Ascending aorta (tissue), 2 donors: ENCODE data around the gene PTPN1. TPM values are rescaled to one million over a fixed set of nuclear protein-coding genes. Genes with fewer than 3 reads are reported as not detected.

Experiments used
- DNase-seq, 2 donors: peaks; one replicate each; pipeline ENCODE4 v3.0.0-alpha.2; 2019; ENCODE audit warnings: low spot score in 2 of 2
- H3K27ac ChIP-seq, 2 donors: fragments of 200-600 bp; sonication (generic); one replicate each; pipeline ENCODE4 v1.5.1; 2016 to 2017; ENCODE audit warnings: mild to moderate bottlenecking in 1 of 2
- H3K27me3 ChIP-seq: fragments of 200-600 bp; sonication (generic); one replicate; pipeline ENCODE4 v1.5.1; 2017
- H3K36me3 ChIP-seq, 2 donors: fragments of 200-600 bp; sonication (generic); one replicate each; pipeline ENCODE4 v1.5.1; 2016
- H3K4me1 ChIP-seq, 2 donors: fragments of 200-600 bp; sonication (generic); one replicate each; pipeline ENCODE4 v1.5.1; 2016 to 2017; ENCODE audit warnings: mild to moderate bottlenecking in 1 of 2
- H3K4me3 ChIP-seq, 2 donors: fragments of 200-600 bp; sonication (generic); one replicate each; pipeline ENCODE4 v1.5.1; 2016 to 2017; ENCODE audit warnings: mild to moderate bottlenecking in 1 of 2
- H3K9me3 ChIP-seq, 2 donors: fragments of 200-600 bp; sonication (generic); one replicate each; pipeline ENCODE4 v1.5.1; 2016
- intact Hi-C: fragments of 100-400 bp; cut with DNase I; formaldehyde crosslinking; loops from one replicate; pipeline ENCODE4 v1.15.1; 2023
- total RNA-seq: library from RNA; depleted of rRNA; stranded (reverse); fragments of >200 nt; gene quantifications from one replicate; pipeline ENCODE4 v1.1.0, GENCODE V29; 2016
- TF ChIP-seq, protein P1 (sequence below), 3 experiments: fragments of 200-600 bp in 2 of 3; fragments of 450-650 bp in 1 of 3; sonication (generic) in 2 of 3; IDR thresholded peaks; one replicate each; pipeline ENCODE4 v1.5.1; 2016 to 2019; ENCODE audit warnings: antibody characterized with exemption in 3 of 3, mild to moderate bottlenecking in 1 of 3, moderate library complexity in 1 of 3

The PTPN1 gene
- total RNA-seq, 1 donor from 2014 or later = 30.2 TPM

DNA sequence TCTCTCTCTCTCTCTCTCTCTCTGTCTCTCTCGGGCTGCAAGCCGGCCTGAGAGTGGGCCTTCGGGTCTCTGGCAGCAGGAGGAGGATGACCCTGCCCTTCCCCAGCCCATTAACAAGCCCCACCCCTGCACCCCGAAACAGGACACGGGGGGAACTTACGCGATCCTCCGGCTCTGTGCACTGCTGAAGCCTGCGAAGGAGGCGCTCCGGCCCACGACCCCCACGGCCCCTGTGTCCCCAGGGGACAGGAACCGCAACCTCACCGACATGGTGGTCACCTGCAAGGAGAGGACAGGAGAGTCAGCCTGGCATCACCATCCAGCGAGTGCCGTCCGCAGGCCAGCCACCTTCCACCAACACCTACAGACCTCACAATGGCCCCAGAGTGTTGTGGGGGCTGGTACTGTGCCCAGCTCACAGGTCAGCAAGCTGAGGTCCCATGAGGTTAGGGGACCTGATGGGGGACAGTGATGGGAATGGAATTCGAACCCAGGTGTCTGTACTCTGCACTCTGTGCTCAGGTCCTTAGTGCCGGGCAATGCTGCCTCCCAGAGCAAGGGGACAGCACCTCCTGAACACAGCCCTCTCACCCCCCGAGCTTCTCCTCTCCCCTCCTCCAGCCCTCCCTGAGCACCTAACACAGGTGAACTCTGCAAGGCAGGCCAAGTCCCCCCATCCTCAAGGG, 120.5 kb downstream of the PTPN1 start:
- intact Hi-C loops = no loop called here
- no peak for DNase-seq
- H3K9me3 ChIP-seq = no peaks in the 10 kb centered on the region
- H3K27me3 ChIP-seq = no peaks in the 10 kb centered on the region
- no peak overlapping the region for H3K4me3 ChIP-seq
- no peaks in the 10 kb centered on the region for H3K4me1 ChIP-seq
- TF ChIP-seq, protein P1, sequence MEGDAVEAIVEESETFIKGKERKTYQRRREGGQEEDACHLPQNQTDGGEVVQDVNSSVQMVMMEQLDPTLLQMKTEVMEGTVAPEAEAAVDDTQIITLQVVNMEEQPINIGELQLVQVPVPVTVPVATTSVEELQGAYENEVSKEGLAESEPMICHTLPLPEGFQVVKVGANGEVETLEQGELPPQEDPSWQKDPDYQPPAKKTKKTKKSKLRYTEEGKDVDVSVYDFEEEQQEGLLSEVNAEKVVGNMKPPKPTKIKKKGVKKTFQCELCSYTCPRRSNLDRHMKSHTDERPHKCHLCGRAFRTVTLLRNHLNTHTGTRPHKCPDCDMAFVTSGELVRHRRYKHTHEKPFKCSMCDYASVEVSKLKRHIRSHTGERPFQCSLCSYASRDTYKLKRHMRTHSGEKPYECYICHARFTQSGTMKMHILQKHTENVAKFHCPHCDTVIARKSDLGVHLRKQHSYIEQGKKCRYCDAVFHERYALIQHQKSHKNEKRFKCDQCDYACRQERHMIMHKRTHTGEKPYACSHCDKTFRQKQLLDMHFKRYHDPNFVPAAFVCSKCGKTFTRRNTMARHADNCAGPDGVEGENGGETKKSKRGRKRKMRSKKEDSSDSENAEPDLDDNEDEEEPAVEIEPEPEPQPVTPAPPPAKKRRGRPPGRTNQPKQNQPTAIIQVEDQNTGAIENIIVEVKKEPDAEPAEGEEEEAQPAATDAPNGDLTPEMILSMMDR (IDR thresholded peaks at IDR 0.05) = no peak
- no peak overlapping the region for H3K27ac ChIP-seq
- no peaks in the 10 kb centered on the region for H3K36me3 ChIP-seq

GRCh38 chr20:50632236-50632635, 122.1 kb downstream of the PTPN1 start:
- Histone ChIP-seq H3K27me3 (no peaks in the 10 kb centered on the region), H3K4me1 (peaks cover 9 to 12% of the 10 kb centered on the region in 2 donors), H3K9me3 (no peaks in the 10 kb centered on the region), H3K27ac (no peak overlapping the region), H3K36me3 (no peaks in the 10 kb centered on the region), H3K4me3 (no peak overlapping the region)
- TF ChIP-seq, protein P1 (IDR thresholded peaks at IDR 0.05) = no peak
- intact Hi-C loops = no loop called here
- DNase-seq = no peak

DNA sequence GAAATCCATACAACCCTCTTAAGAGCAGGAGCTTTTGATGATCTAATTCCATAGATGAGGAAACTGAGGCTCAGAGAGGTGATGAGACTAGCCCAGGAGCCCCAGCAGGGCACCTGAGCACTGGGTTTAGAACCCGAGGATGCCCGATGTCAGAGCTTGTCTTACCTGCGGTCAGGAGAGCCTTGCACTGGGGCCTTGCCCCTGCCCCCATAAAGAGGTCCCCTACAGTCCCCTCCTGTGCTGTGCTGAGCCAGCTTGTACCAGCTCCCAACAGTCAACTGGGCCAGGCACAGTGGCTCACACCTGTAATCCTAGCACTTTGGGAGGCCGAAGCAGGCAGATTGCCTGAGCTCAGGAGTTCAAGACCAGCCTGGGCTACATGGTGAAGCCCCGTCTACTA, 122.5 kb downstream of the PTPN1 start:
- TF ChIP-seq, protein P1 (IDR thresholded peaks at IDR 0.05) = no peak
- DNase-seq = no peak
- intact Hi-C loops = no loop called here
- Histone ChIP-seq H3K27ac (no peak overlapping the region), H3K36me3 (no peaks in the 10 kb centered on the region), H3K4me1 (peaks cover 9 to 15% of the 10 kb centered on the region in 2 donors), H3K4me3 (no peak overlapping the region), H3K9me3 (no peaks in the 10 kb centered on the region), H3K27me3 (no peaks in the 10 kb centered on the region)

GRCh38 chr20:50633361-50633760, 123.2 kb downstream of the PTPN1 start:
- Histone ChIP-seq H3K27me3 (no peaks in the 10 kb centered on the region), H3K36me3 (no peaks in the 10 kb centered on the region), H3K4me3 (no peak overlapping the region), H3K27ac (no peak overlapping the region), H3K9me3 (no peaks in the 10 kb centered on the region), H3K4me1 (peaks cover 9 to 15% of the 10 kb centered on the region in 2 donors)
- intact Hi-C loops = no loop called here
- TF ChIP-seq, protein P1 (IDR thresholded peaks at IDR 0.05) = no peak
- no peak for DNase-seq

DNA sequence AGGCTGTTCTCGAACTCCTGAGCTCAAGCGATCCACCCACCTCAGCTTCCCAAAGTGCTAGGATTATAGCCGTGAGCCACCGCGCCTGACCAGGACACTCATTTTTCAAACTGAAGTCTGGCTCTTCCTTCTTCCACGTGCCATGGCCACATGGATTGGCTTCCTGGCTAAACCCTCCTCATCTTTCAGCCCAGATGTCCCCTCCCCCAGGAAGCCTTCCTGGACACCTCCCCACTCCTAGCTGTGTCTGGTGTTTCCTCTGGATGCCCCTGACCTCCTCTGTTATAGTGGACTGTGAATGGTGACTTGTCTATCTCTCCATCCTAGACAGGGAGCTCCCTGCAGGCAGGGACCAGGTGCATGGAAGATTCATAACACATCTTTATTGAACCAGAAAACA, 124.0 kb downstream of the PTPN1 start:
- Histone ChIP-seq H3K9me3 (no peaks in the 10 kb centered on the region), H3K36me3 (no peaks in the 10 kb centered on the region), H3K27me3 (no peaks in the 10 kb centered on the region), H3K27ac (no peak overlapping the region), H3K4me3 (no peak overlapping the region), H3K4me1 (peaks cover 9 to 15% of the 10 kb centered on the region in 2 donors)
- intact Hi-C loops = no loop called here
- no peak for DNase-seq
- TF ChIP-seq, protein P1 (IDR thresholded peaks at IDR 0.05) = no peak

Other genes starting within 250 kb of the PTPN1 start
- gene RIPOR3, start 181.2 kb downstream of the PTPN1 start, total RNA-seq = 15.1 TPM
- 1.2 TPM for gene PARD6B, start 221.2 kb downstream of the PTPN1 start, total RNA-seq